ENCODE results near the gene PCSK5. TPM values are rescaled to one million over a fixed set of nuclear protein-coding genes. Genes with fewer than 3 reads are reported as not detected.

PCSK5 gene
- polyA plus RNA-seq, 3 donors, result 4.8 to 13.0 (median 7.1) TPM

- H3K36me3 Mint-ChIP-seq, result no peaks in the 10 kb centered on the region
- H3K4me3 Mint-ChIP-seq, result no peak overlapping the region
- H3K27ac Mint-ChIP-seq, result no peak overlapping the region
- Histone ChIP-seq H4K20me1 (ENCODE audit: insufficient read depth, low read length) (no peaks in the 10 kb centered on the region), H2AFZ (ENCODE audit: insufficient read depth, low read depth, low read length, poor library complexity, severe bottlenecking) (no peak overlapping the region), H3K4me3 (replicated peaks in 1 of 3; ENCODE audit: low read depth in 2 of 3, low read length in 3 of 3) (no peak overlapping the region), H3K79me2 (ENCODE audit: insufficient read depth, low read length) (no peaks in the 10 kb centered on the region), H3K4me2 (replicated peaks; ENCODE audit: extremely low read depth, low read length, poor library complexity, severe bottlenecking) (no peak overlapping the region), H3K36me3 (replicated peaks in 1 of 2; ENCODE audit: control insufficient read depth in 1 of 2, insufficient read depth in 2 of 2, low read length in 2 of 2) (no peaks in the 10 kb centered on the region), H3K9me3 (replicated peaks in 1 of 2; ENCODE audit: control insufficient read depth in 1 of 2, insufficient read depth in 1 of 2, low read length in 2 of 2) (no peaks in the 10 kb centered on the region), H3K4me1 (ENCODE audit: control insufficient read depth in 1 of 2, insufficient read depth in 2 of 2, low read length in 2 of 2) (no peaks in the 10 kb centered on the region), H3K27ac (ENCODE audit: low read depth in 1 of 2, low read length in 2 of 2) (no peak overlapping the region), H3K9ac (ENCODE audit: insufficient read depth, low read length, poor library complexity, severe bottlenecking) (no peak overlapping the region), H3K27me3 (ENCODE audit: control insufficient read depth in 2 of 2, insufficient read depth in 2 of 2, low read length in 2 of 2) (no peaks in the 10 kb centered on the region)
- no peaks in the 10 kb centered on the region for H3K27me3 Mint-ChIP-seq (ENCODE audit: low read depth in 3 of 3)
- no peak for DNase-seq
- intact Hi-C loops (cut with micrococcal nuclease), result no loop called here
- no CpG with 5 or more reads among the region's 2 CpGs for whole genome bisulfite sequencing (ENCODE audit: insufficient coverage)
- peaks cover 0 to 8% (median 2%) of the 10 kb centered on the region in 7 donors for H3K9me3 Mint-ChIP-seq
- H3K4me1 Mint-ChIP-seq, result no peaks in the 10 kb centered on the region
- no peak for TF ChIP-seq CTCF (IDR thresholded peaks at IDR 0.05)
Measured at GRCh38 chr9:76269789-76270188, 379.3 kb downstream of the PCSK5 start.

GRCh38 chr9:76271755-76272154 is 381.3 kb downstream of the PCSK5 start:
- Histone ChIP-seq H3K4me2 (replicated peaks; ENCODE audit: extremely low read depth, low read length, poor library complexity, severe bottlenecking) (no peak overlapping the region), H3K36me3 (replicated peaks in 1 of 2; ENCODE audit: control insufficient read depth in 1 of 2, insufficient read depth in 2 of 2, low read length in 2 of 2) (no peaks in the 10 kb centered on the region), H4K20me1 (ENCODE audit: insufficient read depth, low read length) (no peaks in the 10 kb centered on the region), H3K4me3 (replicated peaks in 1 of 3; ENCODE audit: low read depth in 2 of 3, low read length in 3 of 3) (no peak overlapping the region), H3K79me2 (ENCODE audit: insufficient read depth, low read length) (no peaks in the 10 kb centered on the region), H3K9ac (ENCODE audit: insufficient read depth, low read length, poor library complexity, severe bottlenecking) (no peak overlapping the region), H2AFZ (ENCODE audit: insufficient read depth, low read depth, low read length, poor library complexity, severe bottlenecking) (no peak overlapping the region), H3K4me1 (ENCODE audit: control insufficient read depth in 1 of 2, insufficient read depth in 2 of 2, low read length in 2 of 2) (no peaks in the 10 kb centered on the region), H3K27ac (ENCODE audit: low read depth in 1 of 2, low read length in 2 of 2) (no peak overlapping the region), H3K9me3 (replicated peaks in 1 of 2; ENCODE audit: control insufficient read depth in 1 of 2, insufficient read depth in 1 of 2, low read length in 2 of 2) (no peaks in the 10 kb centered on the region), H3K27me3 (ENCODE audit: control insufficient read depth in 2 of 2, insufficient read depth in 2 of 2, low read length in 2 of 2) (no peaks in the 10 kb centered on the region)
- H3K36me3 Mint-ChIP-seq, result no peaks in the 10 kb centered on the region
- no CpG with 5 or more reads among the region's 1 CpG for WGBS (ENCODE audit: insufficient coverage)
- no peaks in the 10 kb centered on the region for H3K27me3 Mint-ChIP-seq (ENCODE audit: low read depth in 3 of 3)
- no peak for DNase-seq
- no peaks in the 10 kb centered on the region for H3K4me1 Mint-ChIP-seq
- intact Hi-C loops (cut with micrococcal nuclease), result no loop called here
- H3K9me3 Mint-ChIP-seq, result peaks cover 0 to 8% (median 2%) of the 10 kb centered on the region in 7 donors
- no peak overlapping the region for H3K27ac Mint-ChIP-seq
- TF ChIP-seq CTCF (IDR thresholded peaks at IDR 0.05), result no peak
- H3K4me3 Mint-ChIP-seq, result no peak overlapping the region
